Measurements from ENCODE around the gene REXO5. TPM values are rescaled to one million over a fixed set of nuclear protein-coding genes. Genes with fewer than 3 reads are reported as not detected.
A peak's percentile ranks its signal among the peaks of the same experiment; 100 is the strongest.

The REXO5 gene
- total and polyA plus RNA-seq, 9 of the 15 experiments (the other 6 are each of a cell fraction or from before 2014, with no cell fraction given), result 10.5 to 45.1 (median 25.4) TPM

- TF ChIP-seq ZNF592 (IDR thresholded peaks at IDR 0.05) (peak; percentile 61; the same call in 1 of the 2 replicates), STAT5A (IDR thresholded peaks at IDR 0.05; ENCODE audit: borderline replicate concordance, low read length) (peak; percentile 68), NFIC (IDR thresholded peaks at IDR 0.05) (peak; percentile 81), ZNF75A (CRISPR knock-in tag; IDR thresholded peaks at IDR 0.05) (peak; percentile 16; the same call in 1 of the 2 replicates), ATF1 (CRISPR knock-in tag; IDR thresholded peaks at IDR 0.05) (no peak), ATF1 (tag; IDR thresholded peaks at IDR 0.05) (peak; percentile 80), ARNT (IDR thresholded peaks at IDR 0.05) (peak in 1 of 2 experiments; percentile 60; a peak in 1 of 4 replicates), KLF16 (IDR thresholded peaks at IDR 0.05) (peak; percentile 89), CHAMP1 (IDR thresholded peaks at IDR 0.05) (peak; percentile 42; the same call in 1 of the 2 replicates), SMAD3 (CRISPR knock-in tag; conservative IDR thresholded peaks at IDR 0.05) (peak; percentile 90), FOXA3 (CRISPR knock-in tag; conservative IDR thresholded peaks at IDR 0.05 in 1 of 2, IDR thresholded peaks at IDR 0.05 in 1 of 2) (peak; percentile 72 to 92; a peak in 3 of 4 replicates), KAT7 (CRISPR knock-in tag; IDR thresholded peaks at IDR 0.05; ENCODE audit: borderline replicate concordance) (peak; percentile 33; the same call in 1 of the 2 replicates), ZNF395 (CRISPR knock-in tag; IDR thresholded peaks at IDR 0.05) (peak; percentile 42; the same call in 1 of the 2 replicates), DMBX1 (CRISPR knock-in tag; IDR thresholded peaks at IDR 0.05; ENCODE audit: borderline replicate concordance) (peak; percentile 58; the same call in 1 of the 2 replicates)
Observed at GRCh38 chr16:20826039-20826566, 19.8 kb downstream of the REXO5 start (continued).
